ENCODE measurements around the gene EREG.
A peak's percentile ranks its signal among the peaks of the same experiment; 100 is the strongest.

The EREG gene

GRCh38 chr4:74364652-74365491, at the start of gene EREG:
Gene EREG, plus strand, starts transcription at chr4:74365145. Its CDS starts 164 bp downstream, at chr4:74365309.
- H3K36me3 Mint-ChIP-seq (ENCODE audit: low read depth) = no peaks in the 10 kb centered on the region
- peaks cover 50% of the 10 kb centered on the region for H3K27me3 Mint-ChIP-seq
- no peak within 1 kb of the TSS for H3K27ac Mint-ChIP-seq
- peaks cover 4% of the 10 kb centered on the region for H3K9me3 Mint-ChIP-seq
- H3K4me1 Mint-ChIP-seq (ENCODE audit: low read depth) = peaks cover 12% of the 10 kb centered on the region
- peak within 1 kb of the TSS; percentile 71 for H3K4me3 Mint-ChIP-seq

GRCh38 chr4:74315376-74315775, 49.6 kb upstream of the EREG start:
- Mint-ChIP-seq H3K4me1 (ENCODE audit: low read depth) (no peaks in the 10 kb centered on the region), H3K9me3 (no peaks in the 10 kb centered on the region), H3K4me3 (no peak overlapping the region), H3K27me3 (no peaks in the 10 kb centered on the region), H3K27ac (no peak overlapping the region), H3K36me3 (ENCODE audit: low read depth) (no peaks in the 10 kb centered on the region)

- no peak overlapping the region for H3K27ac Mint-ChIP-seq
- no peaks in the 10 kb centered on the region for H3K9me3 Mint-ChIP-seq
Observed at GRCh38 chr4:74316397-74316796, 48.5 kb upstream of the EREG start.

GRCh38 chr4:74317616-74318246, 47.2 kb upstream of the EREG start:
- no peaks in the 10 kb centered on the region for H3K4me1 Mint-ChIP-seq (ENCODE audit: low read depth)
- peaks cover 7% of the 10 kb centered on the region for H3K27me3 Mint-ChIP-seq
- H3K27ac Mint-ChIP-seq = no peak overlapping the region
- H3K9me3 Mint-ChIP-seq = no peaks in the 10 kb centered on the region
- H3K36me3 Mint-ChIP-seq (ENCODE audit: low read depth) = no peaks in the 10 kb centered on the region
- no peak overlapping the region for H3K4me3 Mint-ChIP-seq

More at GRCh38 chr4:74316397-74316796, 48.5 kb upstream of the EREG start:
- Mint-ChIP-seq H3K4me3 (no peak overlapping the region), H3K4me1 (ENCODE audit: low read depth) (no peaks in the 10 kb centered on the region), H3K27me3 (no peaks in the 10 kb centered on the region), H3K36me3 (ENCODE audit: low read depth) (no peaks in the 10 kb centered on the region)

- Mint-ChIP-seq H3K27ac (no peak overlapping the region), H3K4me3 (no peak overlapping the region), H3K4me1 (ENCODE audit: low read depth) (no peaks in the 10 kb centered on the region), H3K9me3 (no peaks in the 10 kb centered on the region), H3K27me3 (peaks cover 7% of the 10 kb centered on the region), H3K36me3 (ENCODE audit: low read depth) (no peaks in the 10 kb centered on the region)
Observed at GRCh38 chr4:74318276-74318675, 46.7 kb upstream of the EREG start.

- Mint-ChIP-seq H3K27ac (no peak overlapping the region), H3K9me3 (no peaks in the 10 kb centered on the region), H3K4me1 (ENCODE audit: low read depth) (no peaks in the 10 kb centered on the region), H3K27me3 (peaks cover 7% of the 10 kb centered on the region), H3K4me3 (no peak overlapping the region), H3K36me3 (ENCODE audit: low read depth) (no peaks in the 10 kb centered on the region)
Observed at GRCh38 chr4:74319470-74319869, 45.5 kb upstream of the EREG start.

- no peak overlapping the region for H3K4me3 Mint-ChIP-seq
- H3K4me1 Mint-ChIP-seq (ENCODE audit: low read depth) = no peaks in the 10 kb centered on the region
- H3K27ac Mint-ChIP-seq = no peak overlapping the region
- H3K36me3 Mint-ChIP-seq (ENCODE audit: low read depth) = no peaks in the 10 kb centered on the region
- H3K9me3 Mint-ChIP-seq = no peaks in the 10 kb centered on the region
- H3K27me3 Mint-ChIP-seq = peaks cover 10% of the 10 kb centered on the region
Observed at GRCh38 chr4:74320559-74321118, 44.3 kb upstream of the EREG start.

GRCh38 chr4:74322301-74322700, 42.6 kb upstream of the EREG start:
- Mint-ChIP-seq H3K4me3 (no peak overlapping the region), H3K36me3 (ENCODE audit: low read depth) (no peaks in the 10 kb centered on the region), H3K27ac (no peak overlapping the region), H3K27me3 (peaks cover 12% of the 10 kb centered on the region), H3K4me1 (ENCODE audit: low read depth) (no peaks in the 10 kb centered on the region), H3K9me3 (no peaks in the 10 kb centered on the region)

- no peak overlapping the region for H3K4me3 Mint-ChIP-seq
- no peak overlapping the region for H3K27ac Mint-ChIP-seq
Observed at GRCh38 chr4:74323663-74324062, 41.3 kb upstream of the EREG start.

GRCh38 chr4:74324262-74324661, 40.7 kb upstream of the EREG start:
- Mint-ChIP-seq H3K27me3 (peaks cover 25% of the 10 kb centered on the region), H3K27ac (no peak overlapping the region), H3K4me3 (no peak overlapping the region), H3K9me3 (no peaks in the 10 kb centered on the region), H3K4me1 (ENCODE audit: low read depth) (no peaks in the 10 kb centered on the region), H3K36me3 (ENCODE audit: low read depth) (no peaks in the 10 kb centered on the region)

More at GRCh38 chr4:74323663-74324062, 41.3 kb upstream of the EREG start:
- no peaks in the 10 kb centered on the region for H3K9me3 Mint-ChIP-seq
- H3K4me1 Mint-ChIP-seq (ENCODE audit: low read depth) = no peaks in the 10 kb centered on the region
- no peaks in the 10 kb centered on the region for H3K36me3 Mint-ChIP-seq (ENCODE audit: low read depth)
- peaks cover 20% of the 10 kb centered on the region for H3K27me3 Mint-ChIP-seq

- H3K9me3 Mint-ChIP-seq = no peaks in the 10 kb centered on the region
- no peaks in the 10 kb centered on the region for H3K36me3 Mint-ChIP-seq (ENCODE audit: low read depth)
- no peak overlapping the region for H3K27ac Mint-ChIP-seq
- no peak overlapping the region for H3K4me3 Mint-ChIP-seq
- H3K27me3 Mint-ChIP-seq = peaks cover 29% of the 10 kb centered on the region
- no peaks in the 10 kb centered on the region for H3K4me1 Mint-ChIP-seq (ENCODE audit: low read depth)
Observed at GRCh38 chr4:74325886-74326285, 39.1 kb upstream of the EREG start.

GRCh38 chr4:74327762-74328161, 37.2 kb upstream of the EREG start:
- Mint-ChIP-seq H3K27ac (no peak overlapping the region), H3K4me3 (no peak overlapping the region), H3K4me1 (ENCODE audit: low read depth) (no peaks in the 10 kb centered on the region), H3K9me3 (no peaks in the 10 kb centered on the region), H3K36me3 (ENCODE audit: low read depth) (no peaks in the 10 kb centered on the region), H3K27me3 (peaks cover 21% of the 10 kb centered on the region)

GRCh38 chr4:74328501-74328900, 36.4 kb upstream of the EREG start:
- H3K27me3 Mint-ChIP-seq = peaks cover 21% of the 10 kb centered on the region
- H3K9me3 Mint-ChIP-seq = no peaks in the 10 kb centered on the region
- no peak overlapping the region for H3K4me3 Mint-ChIP-seq
- H3K27ac Mint-ChIP-seq = no peak overlapping the region
- H3K4me1 Mint-ChIP-seq (ENCODE audit: low read depth) = no peaks in the 10 kb centered on the region
- H3K36me3 Mint-ChIP-seq (ENCODE audit: low read depth) = no peaks in the 10 kb centered on the region

GRCh38 chr4:74329307-74329706, 35.6 kb upstream of the EREG start:
- peaks cover 21% of the 10 kb centered on the region for H3K27me3 Mint-ChIP-seq
- H3K36me3 Mint-ChIP-seq (ENCODE audit: low read depth) = no peaks in the 10 kb centered on the region
- no peak overlapping the region for H3K4me3 Mint-ChIP-seq
- no peak overlapping the region for H3K27ac Mint-ChIP-seq
- H3K9me3 Mint-ChIP-seq = no peaks in the 10 kb centered on the region
- H3K4me1 Mint-ChIP-seq (ENCODE audit: low read depth) = no peaks in the 10 kb centered on the region

- Mint-ChIP-seq H3K27ac (no peak overlapping the region), H3K9me3 (no peaks in the 10 kb centered on the region), H3K4me1 (ENCODE audit: low read depth) (no peaks in the 10 kb centered on the region)
Observed at GRCh38 chr4:74330295-74330750, 34.6 kb upstream of the EREG start.

More at GRCh38 chr4:74330295-74330750, 34.6 kb upstream of the EREG start:
- Mint-ChIP-seq H3K36me3 (ENCODE audit: low read depth) (no peaks in the 10 kb centered on the region), H3K27me3 (peaks cover 21% of the 10 kb centered on the region), H3K4me3 (no peak overlapping the region)

Data from stimulated activated naive CD8-positive, alpha-beta T cell treated with anti-CD3 and anti-CD28 coated beads, Interleukin-15, Interleukin-2, amounts not matched to agents 100 ng/mL and 50 ng/mL, for 24 hours (primary cell).